ENCODE measurements around the gene CTSL.

GRCh38 chr9:87713988-87714330 is 12.0 kb upstream of the CTSL start:
- TF ChIP-seq CTCF (IDR thresholded peaks at IDR 0.05) (no peak), POLR2A (IDR thresholded peaks at IDR 0.05) (no peak)

Data from heart left ventricle (tissue), 13 donors.